ENCODE data around the gene OBP2B.

The OBP2B gene

GRCh38 chr9:133203506-133204075 is 5.5 kb downstream of the OBP2B start:
- Histone ChIP-seq H3K9me3 (ENCODE audit: control insufficient read depth, low read depth, low read length) (no peaks in the 10 kb centered on the region), H3K4me3 (ENCODE audit: low read length) (no peak overlapping the region), H3K9ac (ENCODE audit: low read length) (no peak overlapping the region), H3K4me1 (ENCODE audit: control insufficient read depth, low read depth, low read length) (no peaks in the 10 kb centered on the region), H3K27me3 (ENCODE audit: control insufficient read depth, insufficient read depth, low read length) (peaks cover 23% of the 10 kb centered on the region), H3K27ac (ENCODE audit: low read length) (no peak overlapping the region), H3K36me3 (ENCODE audit: control insufficient read depth, low read depth, low read length) (no peaks in the 10 kb centered on the region)

GRCh38 chr9:133202688-133203453 is 6.2 kb downstream of the OBP2B start:
- H3K36me3 ChIP-seq (ENCODE audit: control insufficient read depth, low read depth, low read length), result no peaks in the 10 kb centered on the region
- H3K27me3 ChIP-seq (ENCODE audit: control insufficient read depth, insufficient read depth, low read length), result peaks cover 23% of the 10 kb centered on the region

GRCh38 chr9:133202145-133202513 is 6.9 kb downstream of the OBP2B start:
- Histone ChIP-seq H3K9ac (ENCODE audit: low read length) (no peak overlapping the region), H3K36me3 (ENCODE audit: control insufficient read depth, low read depth, low read length) (no peaks in the 10 kb centered on the region)

More at GRCh38 chr9:133202688-133203453, 6.2 kb downstream of the OBP2B start:
- H3K4me1 ChIP-seq (ENCODE audit: control insufficient read depth, low read depth, low read length), result no peaks in the 10 kb centered on the region
- no peaks in the 10 kb centered on the region for H3K9me3 ChIP-seq (ENCODE audit: control insufficient read depth, low read depth, low read length)
- no peak overlapping the region for H3K27ac ChIP-seq (ENCODE audit: low read length)
- no peak overlapping the region for H3K9ac ChIP-seq (ENCODE audit: low read length)
- no peak overlapping the region for H3K4me3 ChIP-seq (ENCODE audit: low read length)

GRCh38 chr9:133201424-133202144 is 7.5 kb downstream of the OBP2B start:
- no peaks in the 10 kb centered on the region for H3K36me3 ChIP-seq (ENCODE audit: control insufficient read depth, low read depth, low read length)
- no peaks in the 10 kb centered on the region for H3K9me3 ChIP-seq (ENCODE audit: control insufficient read depth, low read depth, low read length)
- H3K4me1 ChIP-seq (ENCODE audit: control insufficient read depth, low read depth, low read length), result no peaks in the 10 kb centered on the region
- no peak overlapping the region for H3K9ac ChIP-seq (ENCODE audit: low read length)
- peaks cover 23% of the 10 kb centered on the region for H3K27me3 ChIP-seq (ENCODE audit: control insufficient read depth, insufficient read depth, low read length)
- H3K27ac ChIP-seq (ENCODE audit: low read length), result no peak overlapping the region
- no peak overlapping the region for H3K4me3 ChIP-seq (ENCODE audit: low read length)

More at GRCh38 chr9:133202145-133202513, 6.9 kb downstream of the OBP2B start:
- Histone ChIP-seq H3K4me1 (ENCODE audit: control insufficient read depth, low read depth, low read length) (no peaks in the 10 kb centered on the region), H3K4me3 (ENCODE audit: low read length) (no peak overlapping the region), H3K9me3 (ENCODE audit: control insufficient read depth, low read depth, low read length) (no peaks in the 10 kb centered on the region), H3K27me3 (ENCODE audit: control insufficient read depth, insufficient read depth, low read length) (peaks cover 23% of the 10 kb centered on the region), H3K27ac (ENCODE audit: low read length) (no peak overlapping the region)

GRCh38 chr9:133200631-133201030 is 8.4 kb downstream of the OBP2B start:
- Histone ChIP-seq H3K9me3 (ENCODE audit: control insufficient read depth, low read depth, low read length) (no peaks in the 10 kb centered on the region), H3K27me3 (ENCODE audit: control insufficient read depth, insufficient read depth, low read length) (peaks cover 18% of the 10 kb centered on the region), H3K4me3 (ENCODE audit: low read length) (no peak overlapping the region), H3K9ac (ENCODE audit: low read length) (no peak overlapping the region), H3K27ac (ENCODE audit: low read length) (no peak overlapping the region), H3K4me1 (ENCODE audit: control insufficient read depth, low read depth, low read length) (no peaks in the 10 kb centered on the region), H3K36me3 (ENCODE audit: control insufficient read depth, low read depth, low read length) (no peaks in the 10 kb centered on the region)

- Histone ChIP-seq H3K4me3 (ENCODE audit: low read length) (no peak overlapping the region), H3K36me3 (ENCODE audit: control insufficient read depth, low read depth, low read length) (no peaks in the 10 kb centered on the region), H3K9ac (ENCODE audit: low read length) (no peak overlapping the region), H3K27me3 (ENCODE audit: control insufficient read depth, insufficient read depth, low read length) (peaks cover 18% of the 10 kb centered on the region), H3K9me3 (ENCODE audit: control insufficient read depth, low read depth, low read length) (peaks cover 3% of the 10 kb centered on the region), H3K27ac (ENCODE audit: low read length) (no peak overlapping the region), H3K4me1 (ENCODE audit: control insufficient read depth, low read depth, low read length) (no peaks in the 10 kb centered on the region)
Measured at GRCh38 chr9:133199648-133200321, 9.3 kb downstream of the OBP2B start.

GRCh38 chr9:133195029-133195428 is 14.0 kb downstream of the OBP2B start:
- peaks cover 5% of the 10 kb centered on the region for H3K27me3 ChIP-seq (ENCODE audit: control insufficient read depth, insufficient read depth, low read length)

GRCh38 chr9:133194597-133194996 is 14.5 kb downstream of the OBP2B start:
- peaks cover under 1% of the 10 kb centered on the region for H3K27me3 ChIP-seq (ENCODE audit: control insufficient read depth, insufficient read depth, low read length)
- no peak overlapping the region for H3K27ac ChIP-seq (ENCODE audit: low read length)
- H3K36me3 ChIP-seq (ENCODE audit: control insufficient read depth, low read depth, low read length), result no peaks in the 10 kb centered on the region
- no peak overlapping the region for H3K4me3 ChIP-seq (ENCODE audit: low read length)
- no peak overlapping the region for H3K9ac ChIP-seq (ENCODE audit: low read length)
- peaks cover 3% of the 10 kb centered on the region for H3K9me3 ChIP-seq (ENCODE audit: control insufficient read depth, low read depth, low read length)
- no peaks in the 10 kb centered on the region for H3K4me1 ChIP-seq (ENCODE audit: control insufficient read depth, low read depth, low read length)

More at GRCh38 chr9:133195029-133195428, 14.0 kb downstream of the OBP2B start:
- Histone ChIP-seq H3K9ac (ENCODE audit: low read length) (no peak overlapping the region), H3K36me3 (ENCODE audit: control insufficient read depth, low read depth, low read length) (no peaks in the 10 kb centered on the region), H3K9me3 (ENCODE audit: control insufficient read depth, low read depth, low read length) (peaks cover 3% of the 10 kb centered on the region), H3K4me3 (ENCODE audit: low read length) (no peak overlapping the region), H3K4me1 (ENCODE audit: control insufficient read depth, low read depth, low read length) (no peaks in the 10 kb centered on the region), H3K27ac (ENCODE audit: low read length) (no peak overlapping the region)

- Histone ChIP-seq H3K27me3 (ENCODE audit: control insufficient read depth, insufficient read depth, low read length) (peaks cover 12% of the 10 kb centered on the region), H3K9me3 (ENCODE audit: control insufficient read depth, low read depth, low read length) (peaks cover 3% of the 10 kb centered on the region), H3K4me1 (ENCODE audit: control insufficient read depth, low read depth, low read length) (peaks cover 5% of the 10 kb centered on the region), H3K9ac (ENCODE audit: low read length) (no peak overlapping the region), H3K4me3 (ENCODE audit: low read length) (no peak overlapping the region), H3K27ac (ENCODE audit: low read length) (no peak overlapping the region), H3K36me3 (ENCODE audit: control insufficient read depth, low read depth, low read length) (no peaks in the 10 kb centered on the region)
Measured at GRCh38 chr9:133191989-133192388, 17.1 kb downstream of the OBP2B start.

- Histone ChIP-seq H3K4me3 (ENCODE audit: low read length) (no peak overlapping the region), H3K27me3 (ENCODE audit: control insufficient read depth, insufficient read depth, low read length) (peaks cover 16% of the 10 kb centered on the region), H3K9me3 (ENCODE audit: control insufficient read depth, low read depth, low read length) (no peaks in the 10 kb centered on the region), H3K9ac (ENCODE audit: low read length) (no peak overlapping the region), H3K4me1 (ENCODE audit: control insufficient read depth, low read depth, low read length) (peaks cover 5% of the 10 kb centered on the region), H3K27ac (ENCODE audit: low read length) (no peak overlapping the region), H3K36me3 (ENCODE audit: control insufficient read depth, low read depth, low read length) (no peaks in the 10 kb centered on the region)
Measured at GRCh38 chr9:133189826-133190225, 19.2 kb downstream of the OBP2B start.

GRCh38 chr9:133188843-133189180 is 20.2 kb downstream of the OBP2B start:
- H3K36me3 ChIP-seq (ENCODE audit: control insufficient read depth, low read depth, low read length), result no peaks in the 10 kb centered on the region
- H3K27ac ChIP-seq (ENCODE audit: low read length), result no peak overlapping the region
- H3K4me3 ChIP-seq (ENCODE audit: low read length), result no peak overlapping the region
- H3K9ac ChIP-seq (ENCODE audit: low read length), result no peak overlapping the region
- H3K27me3 ChIP-seq (ENCODE audit: control insufficient read depth, insufficient read depth, low read length), result peaks cover 16% of the 10 kb centered on the region
- no peaks in the 10 kb centered on the region for H3K9me3 ChIP-seq (ENCODE audit: control insufficient read depth, low read depth, low read length)
- H3K4me1 ChIP-seq (ENCODE audit: control insufficient read depth, low read depth, low read length), result peaks cover 5% of the 10 kb centered on the region

Data from iPS-18a (cell line).